Measurements from ENCODE around the gene ARFRP1. TPM values are rescaled to one million over a fixed set of nuclear protein-coding genes. Genes with fewer than 3 reads are reported as not detected.

The ARFRP1 gene
- total and polyA plus RNA-seq, 2 of the 13 experiments (the other 11 are each of a cell fraction or from before 2014, with no cell fraction given), result 32.0 to 51.1 TPM

- intact Hi-C loops (cut with micrococcal nuclease; ENCODE audit: unreplicated experiment), result no loop called here
- in situ Hi-C loops (cut with HindIII; ENCODE audit: extremely low pct_ligation_motif_present, low pct_unique_long_range_greater_than_20kb), result no loop called here
- CTCF ChIA-PET (ENCODE audit: low intra/inter-chr PET ratio, low total read pairs), result no interaction called here
- Histone ChIP-seq H3K79me2 (ENCODE audit: insufficient read depth, low read length) (peaks cover 17% of the 10 kb centered on the region), H3K36me3 (replicated peaks in 1 of 2; ENCODE audit: control insufficient read depth in 1 of 2, insufficient read depth in 2 of 2, low read length in 2 of 2) (peaks cover 29 to 47% of the 10 kb centered on the region in 2 experiments), H3K27me3 (ENCODE audit: control insufficient read depth in 1 of 2, insufficient read depth in 2 of 2, low read length in 2 of 2) (no peaks in the 10 kb centered on the region; a peak in 1 of 5 replicates), H3K9ac (ENCODE audit: insufficient read depth, low read depth, low read length) (no peak overlapping the region), H2AFZ (ENCODE audit: low read length) (no peak overlapping the region), H3K4me2 (ENCODE audit: low read depth, low read length) (no peak overlapping the region), H4K20me1 (ENCODE audit: insufficient read depth, low read length) (no peaks in the 10 kb centered on the region), H3K4me1 (ENCODE audit: insufficient read depth, low read length) (peaks cover 26% of the 10 kb centered on the region), H3K4me3 (replicated peaks in 1 of 3; ENCODE audit: insufficient read depth in 1 of 3, low read depth in 2 of 3, low read length in 3 of 3) (no peak overlapping the region), H3K27ac (ENCODE audit: extremely low read length, insufficient read depth, low read length) (no peak overlapping the region), H3K9me3 (ENCODE audit: low read length) (no peaks in the 10 kb centered on the region)
- POLR2A ChIA-PET, result no interaction called here
- FAIRE-seq (no peak), ATAC-seq (no peak), DNase-seq (ENCODE audit: low spot score) (no peak)
- TF ChIP-seq SIN3B (IDR thresholded peaks at IDR 0.05; ENCODE audit: low read length), result no peak
- no peak for TF ChIP-seq MZF1 (CRISPR knock-in tag; IDR thresholded peaks at IDR 0.05; ENCODE audit: borderline replicate concordance)
- no peak for TF ChIP-seq ZNF747 (CRISPR knock-in tag; IDR thresholded peaks at IDR 0.05; ENCODE audit: borderline replicate concordance)
- TF ChIP-seq ZNF576 (CRISPR knock-in tag; IDR thresholded peaks at IDR 0.05), result no peak
- TF ChIP-seq FOXP1 (IDR thresholded peaks at IDR 0.05), result no peak
- TF ChIP-seq FOXP1 (CRISPR knock-in tag; IDR thresholded peaks at IDR 0.05), result no peak
- TF ChIP-seq SAP130 (CRISPR knock-in tag; IDR thresholded peaks at IDR 0.05; ENCODE audit: low read depth), result no peak
- no peak for TF ChIP-seq MLXIP (CRISPR knock-in tag; IDR thresholded peaks at IDR 0.05; ENCODE audit: borderline replicate concordance)
- no peak for TF ChIP-seq ZSCAN12 (CRISPR knock-in tag; IDR thresholded peaks at IDR 0.05)
- TF ChIP-seq JARID2 (CRISPR knock-in tag; IDR thresholded peaks at IDR 0.05; ENCODE audit: insufficient replicate concordance), result no peak
- TF ChIP-seq IRF2 (CRISPR knock-in tag; IDR thresholded peaks at IDR 0.05), result no peak
- no peak for TF ChIP-seq AKAP8 (CRISPR knock-in tag; IDR thresholded peaks at IDR 0.05)
- BruUV-seq (replicated peaks), result no TSS peak
- 95% methylated on average over 33 of the region's 33 CpGs for WGBS (ENCODE audit: low lambda C conversion rate)
Measured at GRCh38 chr20:63661959-63662812, 45.6 kb downstream of the ARFRP1 start.
